ENCODE data around the gene ZNF92.

ZNF92 gene

DNA sequence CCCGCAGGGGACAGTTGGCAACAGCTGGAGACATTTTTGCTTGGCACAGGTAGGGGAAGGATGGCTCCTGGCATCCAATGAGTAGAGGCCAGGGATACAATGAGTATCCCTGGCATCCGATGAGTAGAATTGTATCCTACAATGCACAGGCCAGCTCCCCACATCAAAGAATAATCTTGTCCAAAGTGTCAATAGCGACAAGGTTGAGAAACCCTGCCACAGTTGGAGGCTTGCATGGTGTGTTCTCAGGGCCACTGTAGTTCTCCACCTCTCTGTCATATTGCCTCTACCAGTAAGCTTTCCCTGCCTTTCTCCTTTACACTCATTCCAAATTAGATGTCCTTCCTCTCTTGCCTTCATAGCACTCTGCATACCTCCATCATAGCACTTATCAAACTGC lies 60.7 kb downstream of the ZNF92 start:
- DNase-seq, result no peak
- H3K27ac ChIP-seq, result no peak overlapping the region
- H3K36me3 ChIP-seq, result no peaks in the 10 kb centered on the region
- no peaks in the 10 kb centered on the region for H3K27me3 ChIP-seq
- H3K9me3 ChIP-seq, result no peaks in the 10 kb centered on the region
- TF ChIP-seq, protein P1, sequence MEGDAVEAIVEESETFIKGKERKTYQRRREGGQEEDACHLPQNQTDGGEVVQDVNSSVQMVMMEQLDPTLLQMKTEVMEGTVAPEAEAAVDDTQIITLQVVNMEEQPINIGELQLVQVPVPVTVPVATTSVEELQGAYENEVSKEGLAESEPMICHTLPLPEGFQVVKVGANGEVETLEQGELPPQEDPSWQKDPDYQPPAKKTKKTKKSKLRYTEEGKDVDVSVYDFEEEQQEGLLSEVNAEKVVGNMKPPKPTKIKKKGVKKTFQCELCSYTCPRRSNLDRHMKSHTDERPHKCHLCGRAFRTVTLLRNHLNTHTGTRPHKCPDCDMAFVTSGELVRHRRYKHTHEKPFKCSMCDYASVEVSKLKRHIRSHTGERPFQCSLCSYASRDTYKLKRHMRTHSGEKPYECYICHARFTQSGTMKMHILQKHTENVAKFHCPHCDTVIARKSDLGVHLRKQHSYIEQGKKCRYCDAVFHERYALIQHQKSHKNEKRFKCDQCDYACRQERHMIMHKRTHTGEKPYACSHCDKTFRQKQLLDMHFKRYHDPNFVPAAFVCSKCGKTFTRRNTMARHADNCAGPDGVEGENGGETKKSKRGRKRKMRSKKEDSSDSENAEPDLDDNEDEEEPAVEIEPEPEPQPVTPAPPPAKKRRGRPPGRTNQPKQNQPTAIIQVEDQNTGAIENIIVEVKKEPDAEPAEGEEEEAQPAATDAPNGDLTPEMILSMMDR (IDR thresholded peaks at IDR 0.05), result no peak
- intact Hi-C loops (cut with DNase I; ENCODE audit: low total_unique reads), result no loop called here
- H3K4me3 ChIP-seq, result no peak overlapping the region
- no peaks in the 10 kb centered on the region for H3K4me1 ChIP-seq

DNA sequence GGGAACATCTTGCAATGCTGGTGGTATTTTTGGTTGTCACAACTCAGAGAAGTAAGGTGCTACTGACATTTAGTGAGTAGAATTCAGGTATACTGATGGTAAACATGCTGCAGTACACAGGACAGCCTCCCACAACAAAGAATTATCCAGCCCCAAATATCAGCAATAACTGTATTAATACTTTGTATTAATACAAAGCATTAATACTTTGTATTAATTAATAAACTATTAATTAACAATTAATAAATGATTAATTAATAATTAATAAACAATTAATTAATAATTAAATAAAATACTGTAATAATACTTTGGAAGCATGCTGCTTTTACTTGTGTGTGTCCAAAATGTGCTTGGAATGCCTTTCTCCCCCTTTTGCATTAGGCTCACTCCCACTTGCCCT lies 62.5 kb downstream of the ZNF92 start:
- H3K36me3 ChIP-seq, result no peaks in the 10 kb centered on the region
- no peak overlapping the region for H3K4me3 ChIP-seq
- no peaks in the 10 kb centered on the region for H3K4me1 ChIP-seq
- H3K27me3 ChIP-seq, result no peaks in the 10 kb centered on the region
- no peak for DNase-seq
- H3K9me3 ChIP-seq, result no peaks in the 10 kb centered on the region
- H3K27ac ChIP-seq, result no peak overlapping the region
- intact Hi-C loops (cut with DNase I; ENCODE audit: low total_unique reads), result no loop called here
- TF ChIP-seq, protein P1 (IDR thresholded peaks at IDR 0.05), result no peak

- DNase-seq, result no peak
- H3K27me3 ChIP-seq, result no peaks in the 10 kb centered on the region
- TF ChIP-seq, protein P1 (IDR thresholded peaks at IDR 0.05), result no peak
- H3K4me3 ChIP-seq, result no peak overlapping the region
- no peaks in the 10 kb centered on the region for H3K9me3 ChIP-seq
- H3K27ac ChIP-seq, result no peak overlapping the region
- H3K36me3 ChIP-seq, result no peaks in the 10 kb centered on the region
- intact Hi-C loops (cut with DNase I; ENCODE audit: low total_unique reads), result no loop called here
- H3K4me1 ChIP-seq, result no peaks in the 10 kb centered on the region
Observed at GRCh38 chr7:65438598-65438997, 64.9 kb downstream of the ZNF92 start.

GRCh38 chr7:65441010-65441409 lies 67.4 kb downstream of the ZNF92 start:
- DNase-seq, result no peak
- Histone ChIP-seq H3K4me3 (no peak overlapping the region), H3K27ac (no peak overlapping the region)

GRCh38 chr7:65444205-65444842 lies 70.7 kb downstream of the ZNF92 start:
- H3K4me1 ChIP-seq, result no peaks in the 10 kb centered on the region
- no peaks in the 10 kb centered on the region for H3K27me3 ChIP-seq
- DNase-seq, result no peak
- H3K4me3 ChIP-seq, result no peak overlapping the region
- H3K9me3 ChIP-seq, result peaks cover 0 to 8% (median 7%) of the 10 kb centered on the region in 3 donors
- H3K36me3 ChIP-seq, result no peaks in the 10 kb centered on the region
- no peak overlapping the region for H3K27ac ChIP-seq
- TF ChIP-seq, protein P1 (IDR thresholded peaks at IDR 0.05), result no peak
- intact Hi-C loops (cut with DNase I; ENCODE audit: low total_unique reads), result no loop called here

More at GRCh38 chr7:65441010-65441409, 67.4 kb downstream of the ZNF92 start:
- Histone ChIP-seq H3K36me3 (no peaks in the 10 kb centered on the region), H3K9me3 (no peaks in the 10 kb centered on the region), H3K27me3 (no peaks in the 10 kb centered on the region), H3K4me1 (no peaks in the 10 kb centered on the region)
- intact Hi-C loops (cut with DNase I; ENCODE audit: low total_unique reads), result no loop called here
- TF ChIP-seq, protein P1 (IDR thresholded peaks at IDR 0.05), result no peak
